ENCODE results near the gene DNAAF3. TPM values are rescaled to one million over a fixed set of nuclear protein-coding genes. Genes with fewer than 3 reads are reported as not detected.

The DNAAF3 gene
- total RNA-seq, 4 donors from 2014 or later = 0.39 TPM; not detected in 3

- peak within 1 kb of the TSS; percentile 74 to 88 (median 86) for H3K27ac ChIP-seq
- peaks cover 35 to 49% of the 10 kb centered on the region in 2 donors for H3K4me1 ChIP-seq
- peak within 1 kb of the TSS; percentile 80 to 90 (median 85) for H3K4me3 ChIP-seq
- H3K27me3 ChIP-seq = no peaks in the 10 kb centered on the region
- in situ Hi-C loops (cut with MboI; ENCODE audit: low sequenced_read_pairs in 4 of 4) = loop anchor here in 1 of 4 donors (25.0 kb wide), 1 partner anchor 1005 kb away; the partner anchor contains the start of genes NDUFA3, OSCAR, PRPF31 and TFPT
- ATAC-seq (peak; percentile 3 to 11), DNase-seq (no peak)
- H3K36me3 ChIP-seq = peaks cover 0 to 4% of the 10 kb centered on the region in 2 donors
- intact Hi-C loops (cut with DNase I; ENCODE audit: low total_unique reads) = loop anchor here (1.0 to 10.0 kb wide), 6 partner anchors 28 to 558 kb away; partner anchors contain the start of genes EPN1, FIZ1, PPP6R1 and RPL28
- no peaks in the 10 kb centered on the region for H3K9me3 ChIP-seq
- TF ChIP-seq, protein P1, sequence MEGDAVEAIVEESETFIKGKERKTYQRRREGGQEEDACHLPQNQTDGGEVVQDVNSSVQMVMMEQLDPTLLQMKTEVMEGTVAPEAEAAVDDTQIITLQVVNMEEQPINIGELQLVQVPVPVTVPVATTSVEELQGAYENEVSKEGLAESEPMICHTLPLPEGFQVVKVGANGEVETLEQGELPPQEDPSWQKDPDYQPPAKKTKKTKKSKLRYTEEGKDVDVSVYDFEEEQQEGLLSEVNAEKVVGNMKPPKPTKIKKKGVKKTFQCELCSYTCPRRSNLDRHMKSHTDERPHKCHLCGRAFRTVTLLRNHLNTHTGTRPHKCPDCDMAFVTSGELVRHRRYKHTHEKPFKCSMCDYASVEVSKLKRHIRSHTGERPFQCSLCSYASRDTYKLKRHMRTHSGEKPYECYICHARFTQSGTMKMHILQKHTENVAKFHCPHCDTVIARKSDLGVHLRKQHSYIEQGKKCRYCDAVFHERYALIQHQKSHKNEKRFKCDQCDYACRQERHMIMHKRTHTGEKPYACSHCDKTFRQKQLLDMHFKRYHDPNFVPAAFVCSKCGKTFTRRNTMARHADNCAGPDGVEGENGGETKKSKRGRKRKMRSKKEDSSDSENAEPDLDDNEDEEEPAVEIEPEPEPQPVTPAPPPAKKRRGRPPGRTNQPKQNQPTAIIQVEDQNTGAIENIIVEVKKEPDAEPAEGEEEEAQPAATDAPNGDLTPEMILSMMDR (IDR thresholded peaks at IDR 0.05 in 4 of 5, conservative IDR thresholded peaks at IDR 0.05 in 1 of 5) = no peak
- TF ChIP-seq POLR2A (IDR thresholded peaks at IDR 0.05) = peak; percentile 55 to 67
Observed at GRCh38 chr19:55116859-55117662, 49.4 kb downstream of the DNAAF3 start, which contains the start of gene PPP1R12C. TSS of gene PPP1R12C (minus strand) at chr19:55117637. CDS start at chr19:55117543, 94 bp downstream.

GRCh38 chr19:55116232-55116858 is 50.1 kb downstream of the DNAAF3 start:
- H3K27me3 ChIP-seq = no peaks in the 10 kb centered on the region
- in situ Hi-C loops (cut with MboI; ENCODE audit: low sequenced_read_pairs in 4 of 4) = loop anchor here in 1 of 4 donors (25.0 kb wide), 1 partner anchor 1004 kb away; the partner anchor contains the start of genes NDUFA3, OSCAR, PRPF31 and TFPT
- DNase-seq (peak; percentile 58 to 61), ATAC-seq (no peak)
- peak overlapping the region; percentile 79 to 90 (median 85) for H3K4me3 ChIP-seq
- peaks cover 35 to 49% of the 10 kb centered on the region in 2 donors for H3K4me1 ChIP-seq
- TF ChIP-seq, protein P1 (IDR thresholded peaks at IDR 0.05 in 4 of 5, conservative IDR thresholded peaks at IDR 0.05 in 1 of 5) = no peak
- TF ChIP-seq POLR2A (IDR thresholded peaks at IDR 0.05) = peak in 1 of 2 donors; percentile 18
- intact Hi-C loops (cut with DNase I; ENCODE audit: low total_unique reads) = loop anchor here (2.0 to 10.0 kb wide), 3 partner anchors 28 to 526 kb away; partner anchors contain the start of genes RPL28, TMEM238, ZNF580 and ZNF581
- peak overlapping the region; percentile 74 to 88 (median 84) for H3K27ac ChIP-seq
- peaks cover 0 to 4% of the 10 kb centered on the region in 2 donors for H3K36me3 ChIP-seq
- H3K9me3 ChIP-seq = no peaks in the 10 kb centered on the region

- H3K36me3 ChIP-seq = peaks cover 0 to 4% of the 10 kb centered on the region in 2 donors
- peak overlapping the region; percentile 79 to 90 (median 85) for H3K4me3 ChIP-seq
- peak overlapping the region; percentile 74 to 88 (median 84) for H3K27ac ChIP-seq
- in situ Hi-C loops (cut with MboI; ENCODE audit: low sequenced_read_pairs in 4 of 4) = loop anchor here in 1 of 4 donors (25.0 kb wide), 1 partner anchor 1003 kb away; the partner anchor contains the start of genes NDUFA3, OSCAR, PRPF31 and TFPT
- H3K9me3 ChIP-seq = no peaks in the 10 kb centered on the region
- peaks cover 35 to 49% of the 10 kb centered on the region in 2 donors for H3K4me1 ChIP-seq
- intact Hi-C loops (cut with DNase I; ENCODE audit: low total_unique reads) = loop anchor here (2.0 to 10.0 kb wide), 3 partner anchors 27 to 527 kb away; partner anchors contain the start of genes RPL28, TMEM238, ZNF580 and ZNF581
- no peaks in the 10 kb centered on the region for H3K27me3 ChIP-seq
- DNase-seq = no peak
- no peak for TF ChIP-seq POLR2A (IDR thresholded peaks at IDR 0.05)
- TF ChIP-seq, protein P1 (IDR thresholded peaks at IDR 0.05 in 4 of 5, conservative IDR thresholded peaks at IDR 0.05 in 1 of 5) = no peak
- ATAC-seq = no peak
Observed at GRCh38 chr19:55115446-55116065, 50.9 kb downstream of the DNAAF3 start.

DNA sequence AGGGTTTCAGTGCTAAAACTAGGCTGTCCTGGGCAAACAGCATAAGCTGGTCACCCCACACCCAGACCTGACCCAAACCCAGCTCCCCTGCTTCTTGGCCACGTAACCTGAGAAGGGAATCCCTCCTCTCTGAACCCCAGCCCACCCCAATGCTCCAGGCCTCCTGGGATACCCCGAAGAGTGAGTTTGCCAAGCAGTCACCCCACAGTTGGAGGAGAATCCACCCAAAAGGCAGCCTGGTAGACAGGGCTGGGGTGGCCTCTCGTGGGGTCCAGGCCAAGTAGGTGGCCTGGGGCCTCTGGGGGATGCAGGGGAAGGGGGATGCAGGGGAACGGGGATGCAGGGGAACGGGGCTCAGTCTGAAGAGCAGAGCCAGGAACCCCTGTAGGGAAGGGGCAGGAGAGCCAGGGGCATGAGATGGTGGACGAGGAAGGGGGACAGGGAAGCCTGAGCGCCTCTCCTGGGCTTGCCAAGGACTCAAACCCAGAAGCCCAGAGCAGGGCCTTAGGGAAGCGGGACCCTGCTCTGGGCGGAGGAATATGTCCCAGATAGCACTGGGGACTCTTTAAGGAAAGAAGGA is 51.8 kb downstream of the DNAAF3 start:
- Histone ChIP-seq H3K36me3 (peaks cover 0 to 4% of the 10 kb centered on the region in 2 donors), H3K4me3 (no peak overlapping the region), H3K27me3 (no peaks in the 10 kb centered on the region), H3K4me1 (peaks cover 35 to 49% of the 10 kb centered on the region in 2 donors), H3K27ac (peak overlapping the region; percentile 74 to 88 (median 83)), H3K9me3 (no peaks in the 10 kb centered on the region)
- no peak for TF ChIP-seq POLR2A (IDR thresholded peaks at IDR 0.05)
- TF ChIP-seq, protein P1 (IDR thresholded peaks at IDR 0.05 in 4 of 5, conservative IDR thresholded peaks at IDR 0.05 in 1 of 5) = no peak
- intact Hi-C loops (cut with DNase I; ENCODE audit: low total_unique reads) = loop anchor here (5.0 to 10.0 kb wide), 2 partner anchors 270 to 528 kb away; partner anchors contain the start of genes RPL28, TMEM238, ZNF580 and ZNF581
- no peak for ATAC-seq
- DNase-seq = peak in 1 of 2 donors; percentile 14
- in situ Hi-C loops (cut with MboI; ENCODE audit: low sequenced_read_pairs in 4 of 4) = loop anchor here in 1 of 4 donors (25.0 kb wide), 1 partner anchor 1002 kb away; the partner anchor contains the start of genes NDUFA3, OSCAR, PRPF31 and TFPT

Measured in gastrocnemius medialis (tissue), 4 donors.